Large intestine (tissue), 1 donor: ENCODE data around the gene GAL3ST1. TPM values are rescaled to one million over a fixed set of nuclear protein-coding genes. Genes with fewer than 3 reads are reported as not detected.

ENCODE experiments used
- polyA plus RNA-seq: library from polyadenylated mRNA; unstranded; fragments of 120-200 nt; gene quantifications from one replicate; pipeline ENCODE4 v1.2.1, GENCODE V29; 2013

The GAL3ST1 gene
- polyA plus RNA-seq, 1 donor: 19.5 TPM

Other genes starting within 250 kb of the GAL3ST1 start
- gene TBC1D10A, start 247.7 kb downstream of the GAL3ST1 start, polyA plus RNA-seq: 16.9 TPM
- gene SF3A1, start 217.8 kb downstream of the GAL3ST1 start, polyA plus RNA-seq: 87.1 TPM
- 3.1 TPM for gene CCDC157, start 217.7 kb downstream of the GAL3ST1 start, polyA plus RNA-seq
- 17.0 TPM for gene RNF215, start 187.3 kb downstream of the GAL3ST1 start, polyA plus RNA-seq
- 27.5 TPM for gene SEC14L2, start 177.6 kb downstream of the GAL3ST1 start, polyA plus RNA-seq
- gene MTFP1, start 148.9 kb downstream of the GAL3ST1 start, polyA plus RNA-seq: 9.9 TPM
- 0.06 TPM for gene SEC14L3, start 102.6 kb downstream of the GAL3ST1 start, polyA plus RNA-seq
- gene SEC14L4, start 69.0 kb downstream of the GAL3ST1 start, polyA plus RNA-seq: 0.19 TPM
- 1.2 TPM for gene SEC14L6, start 27.9 kb downstream of the GAL3ST1 start, polyA plus RNA-seq
- 58.6 TPM for gene PES1, start 17.2 kb upstream of the GAL3ST1 start, polyA plus RNA-seq
- 44.6 TPM for gene TCN2, start 32.5 kb upstream of the GAL3ST1 start, polyA plus RNA-seq
- gene SLC35E4, start 61.1 kb upstream of the GAL3ST1 start, polyA plus RNA-seq: 1.2 TPM
- 11.3 TPM for gene DUSP18, start 93.2 kb upstream of the GAL3ST1 start, polyA plus RNA-seq
- 77.2 TPM for gene OSBP2, start 120.2 kb upstream of the GAL3ST1 start, polyA plus RNA-seq